Testis (tissue), 3 donors: ENCODE results near the gene LPP. TPM values are rescaled to one million over a fixed set of nuclear protein-coding genes. Genes with fewer than 3 reads are reported as not detected.
A peak's percentile ranks its signal among the peaks of the same experiment; 100 is the strongest.

Experiments
- DNase-seq: peaks from one replicate; pipeline ENCODE4 v3.0.0-alpha.2; 2019
- H3K27ac ChIP-seq, 2 donors: fragments of 200-600 bp; sonication (generic); one replicate each; pipeline ENCODE4 v1.5.1; 2019
- H3K27me3 ChIP-seq: fragments of 200-600 bp; sonication (generic); one replicate; pipeline ENCODE4 v1.5.1; 2019
- H3K36me3 ChIP-seq: fragments of 200-600 bp; sonication (generic); one replicate; pipeline ENCODE4 v1.5.1; 2017; ENCODE audit warnings: low read depth; ENCODE audit errors: missing control alignments
- H3K4me1 ChIP-seq: fragments of 200-600 bp; sonication (generic); one replicate; pipeline ENCODE4 v1.5.1; 2019
- H3K4me3 ChIP-seq, 2 donors: fragments of 200-600 bp; sonication (generic); one replicate each; pipeline ENCODE4 v1.5.1; 2017 to 2019
- H3K9me3 ChIP-seq: fragments of 200-600 bp; sonication (generic); one replicate; pipeline ENCODE4 v1.5.1; 2017
- POLR2A ChIP-seq: fragments of 450-650 bp; IDR thresholded peaks from one replicate; pipeline ENCODE4 v1.6.1; 2017; ENCODE audit warnings: antibody characterized with exemption, mild to moderate bottlenecking, moderate library complexity
- WGBS, 2 donors: methylation state at CpG; one replicate each; pipeline ENCODE4 v1.1.5; 2018; 5-methylcytosine and 5-hydroxymethylcytosine counted together
- intact Hi-C: fragments of 100-400 bp; cut with DNase I; formaldehyde crosslinking; loops from one replicate; pipeline ENCODE4 v1.15.1; 2023; ENCODE audit warnings: low total_unique reads
- polyA plus RNA-seq: library from polyadenylated mRNA; stranded (reverse); fragments of 350-450 nt; fragmentation: Illumina TruSeq; extraction: RNeasy Lipid Tissue Mini Kit (QIAGEN cat#74804); gene quantifications from one replicate; pipeline ENCODE4 v1.2.3, GENCODE V29; 2014; ENCODE audit warnings: low read depth, low replicate concordance; ENCODE audit not compliant: insufficient read depth
- total RNA-seq, 2 donors: library from RNA; depleted of rRNA; stranded (reverse); fragments of >200 nt; gene quantifications; one replicate each; pipeline ENCODE4 v1.2.3, GENCODE V29; 2016
- TF ChIP-seq, protein P1 (sequence below), 3 experiments: fragments of 450-650 bp in 2 of 3; fragments of 200-600 bp in 1 of 3; sonication (generic) in 1 of 3; IDR thresholded peaks; one replicate each; pipeline ENCODE4 v1.5.1; 2016 to 2019; ENCODE audit warnings: antibody characterized with exemption in 3 of 3, mild to moderate bottlenecking in 2 of 3, moderate library complexity in 1 of 3

The LPP gene
- total and polyA plus RNA-seq, 3 donors from 2014 or later = 89.9 to 135 (median 132) TPM

DNA sequence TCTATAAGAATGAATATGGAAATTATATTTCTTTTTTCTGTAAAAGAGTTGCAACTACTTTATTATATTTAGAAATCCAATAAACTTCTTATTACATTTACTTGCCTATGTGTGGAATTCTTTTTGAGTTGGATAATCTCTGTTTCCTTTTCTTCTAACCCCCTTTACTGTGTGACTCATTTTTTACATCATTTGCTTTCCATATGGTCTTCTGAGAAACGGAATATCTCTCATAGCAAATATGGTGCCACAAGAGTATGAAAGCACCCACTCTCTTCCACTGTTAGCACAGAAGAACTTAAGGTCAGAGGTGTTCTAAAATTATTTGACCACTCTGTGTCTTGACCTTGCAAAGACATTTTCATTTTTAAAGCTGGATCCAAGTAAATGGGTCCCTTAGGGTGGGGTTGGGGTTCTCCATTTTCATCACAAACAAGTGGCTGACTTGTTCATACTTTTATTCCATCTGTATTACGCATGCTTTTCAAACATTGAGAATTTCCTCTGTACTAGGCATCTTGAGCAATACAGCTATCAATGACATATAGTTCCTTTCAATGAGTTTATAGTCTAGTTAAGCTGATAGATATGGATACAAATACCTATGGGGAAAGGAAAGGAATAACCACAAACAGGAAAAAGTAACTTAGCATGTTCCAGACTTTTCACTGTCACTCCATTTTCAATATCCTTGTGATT is 736.8 kb downstream of the LPP start:
- no peak for TF ChIP-seq POLR2A
- TF ChIP-seq, protein P1, sequence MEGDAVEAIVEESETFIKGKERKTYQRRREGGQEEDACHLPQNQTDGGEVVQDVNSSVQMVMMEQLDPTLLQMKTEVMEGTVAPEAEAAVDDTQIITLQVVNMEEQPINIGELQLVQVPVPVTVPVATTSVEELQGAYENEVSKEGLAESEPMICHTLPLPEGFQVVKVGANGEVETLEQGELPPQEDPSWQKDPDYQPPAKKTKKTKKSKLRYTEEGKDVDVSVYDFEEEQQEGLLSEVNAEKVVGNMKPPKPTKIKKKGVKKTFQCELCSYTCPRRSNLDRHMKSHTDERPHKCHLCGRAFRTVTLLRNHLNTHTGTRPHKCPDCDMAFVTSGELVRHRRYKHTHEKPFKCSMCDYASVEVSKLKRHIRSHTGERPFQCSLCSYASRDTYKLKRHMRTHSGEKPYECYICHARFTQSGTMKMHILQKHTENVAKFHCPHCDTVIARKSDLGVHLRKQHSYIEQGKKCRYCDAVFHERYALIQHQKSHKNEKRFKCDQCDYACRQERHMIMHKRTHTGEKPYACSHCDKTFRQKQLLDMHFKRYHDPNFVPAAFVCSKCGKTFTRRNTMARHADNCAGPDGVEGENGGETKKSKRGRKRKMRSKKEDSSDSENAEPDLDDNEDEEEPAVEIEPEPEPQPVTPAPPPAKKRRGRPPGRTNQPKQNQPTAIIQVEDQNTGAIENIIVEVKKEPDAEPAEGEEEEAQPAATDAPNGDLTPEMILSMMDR (IDR thresholded peaks at IDR 0.05) = no peak
- Histone ChIP-seq H3K9me3 (no peaks in the 10 kb centered on the region), H3K36me3 (no peaks in the 10 kb centered on the region), H3K27ac (no peak overlapping the region), H3K4me3 (no peak overlapping the region), H3K4me1 (no peaks in the 10 kb centered on the region), H3K27me3 (no peaks in the 10 kb centered on the region)
- no peak for DNase-seq
- WGBS, 2 donors = 87 to 93% methylated on average over 2 of the region's 2 CpGs
- intact Hi-C loops = no loop called here

GRCh38 chr3:188899881-188900280 is 745.9 kb downstream of the LPP start:
- no peaks in the 10 kb centered on the region for H3K4me1 ChIP-seq
- no peak for DNase-seq
- H3K27me3 ChIP-seq = no peaks in the 10 kb centered on the region
- intact Hi-C loops = no loop called here
- no peak overlapping the region for H3K4me3 ChIP-seq
- no peak overlapping the region for H3K27ac ChIP-seq
- H3K36me3 ChIP-seq = no peaks in the 10 kb centered on the region
- 87 to 94% methylated on average over 6 of the region's 6 CpGs for WGBS, 2 donors
- no peaks in the 10 kb centered on the region for H3K9me3 ChIP-seq
- TF ChIP-seq POLR2A = no peak
- TF ChIP-seq, protein P1 (IDR thresholded peaks at IDR 0.05) = no peak

GRCh38 chr3:188900421-188900951 is 746.5 kb downstream of the LPP start:
- Histone ChIP-seq H3K36me3 (no peaks in the 10 kb centered on the region), H3K4me3 (no peak overlapping the region), H3K27me3 (no peaks in the 10 kb centered on the region), H3K4me1 (no peaks in the 10 kb centered on the region), H3K27ac (peak overlapping the region in 1 of 2 donors; percentile 36), H3K9me3 (no peaks in the 10 kb centered on the region)
- DNase-seq = no peak
- intact Hi-C loops = no loop called here
- TF ChIP-seq POLR2A = no peak
- TF ChIP-seq, protein P1 (IDR thresholded peaks at IDR 0.05) = no peak
- 70 to 80% methylated on average over 2 of the region's 2 CpGs for WGBS, 2 donors

DNA sequence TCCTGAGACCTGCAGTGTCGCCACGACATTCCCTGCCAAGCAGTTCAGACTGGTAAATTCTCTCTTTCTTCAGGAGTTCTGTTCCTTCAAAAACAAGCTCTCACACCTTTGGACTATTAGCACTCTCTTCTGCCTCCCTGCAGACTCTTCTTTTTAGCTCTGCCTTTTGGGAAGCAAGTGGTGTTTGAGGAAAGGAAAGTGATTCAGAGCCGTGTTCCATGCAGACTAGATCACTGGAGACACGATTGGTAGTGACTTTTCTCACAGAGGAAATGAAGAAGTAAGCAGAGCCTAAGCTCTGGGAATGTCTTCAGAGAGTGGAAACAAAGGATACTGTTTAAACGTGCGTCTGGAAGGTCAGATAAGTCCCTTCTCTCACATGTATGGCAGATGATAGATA is 747.2 kb downstream of the LPP start:
- no peaks in the 10 kb centered on the region for H3K36me3 ChIP-seq
- H3K27ac ChIP-seq = peak overlapping the region in 1 of 2 donors; percentile 36
- intact Hi-C loops = no loop called here
- TF ChIP-seq, protein P1 (IDR thresholded peaks at IDR 0.05) = no peak
- no peak for TF ChIP-seq POLR2A
- no peak overlapping the region for H3K4me3 ChIP-seq
- H3K27me3 ChIP-seq = no peaks in the 10 kb centered on the region
- WGBS, 2 donors = 37 to 49% methylated on average over 6 of the region's 6 CpGs
- no peak for DNase-seq
- peaks cover 3% of the 10 kb centered on the region for H3K4me1 ChIP-seq
- H3K9me3 ChIP-seq = no peaks in the 10 kb centered on the region
